COLO668 (cell line): ENCODE data around the gene NFIA.
A peak's percentile ranks its signal among the peaks of the same experiment; 100 is the strongest.
"Not testable (repeated sequence)": the region's sequence is repeated elsewhere in the genome, so short reads cannot be mapped to it uniquely, and the experiment has no call there.

ENCODE experiments used
- DNase-seq: peaks from one replicate; lab custom pipeline; 2025; ENCODE audit not compliant: unreplicated experiment; lab: John Stamatoyannopoulos, UW

Gene NFIA

GRCh38 chr1:61125263-61125662 lies 42.9 kb downstream of the NFIA start:
- no peak for DNase-seq

GRCh38 chr1:61125895-61126294 lies 43.5 kb downstream of the NFIA start:
- no peak for DNase-seq

GRCh38 chr1:61126843-61127242 lies 44.5 kb downstream of the NFIA start:
- DNase-seq, result not testable (repeated sequence)

GRCh38 chr1:61130338-61131000 lies 48.1 kb downstream of the NFIA start:
- no peak for DNase-seq

GRCh38 chr1:61131248-61131647 lies 48.9 kb downstream of the NFIA start:
- DNase-seq, result no peak

- DNase-seq, result no peak
Observed at GRCh38 chr1:61131716-61132115, 49.4 kb downstream of the NFIA start.

GRCh38 chr1:61132176-61132638 lies 49.8 kb downstream of the NFIA start:
- DNase-seq, result no peak

- DNase-seq, result no peak
Observed at GRCh38 chr1:61132645-61133334, 50.4 kb downstream of the NFIA start.

GRCh38 chr1:61133335-61134019 lies 51.1 kb downstream of the NFIA start:
- DNase-seq, result no peak

- no peak for DNase-seq
Observed at GRCh38 chr1:61135291-61135690, 52.9 kb downstream of the NFIA start.

- DNase-seq, result no peak
Observed at GRCh38 chr1:61138305-61138704, 55.9 kb downstream of the NFIA start.

GRCh38 chr1:61138921-61139774 lies 56.8 kb downstream of the NFIA start:
- DNase-seq, result no peak

GRCh38 chr1:61139775-61140549 lies 57.6 kb downstream of the NFIA start:
- DNase-seq, result no peak

- no peak for DNase-seq
Observed at GRCh38 chr1:61140778-61141177, 58.4 kb downstream of the NFIA start.

- peak; percentile 45 for DNase-seq
Observed at GRCh38 chr1:61141288-61142042, 59.1 kb downstream of the NFIA start.

GRCh38 chr1:61142043-61142440 lies 59.7 kb downstream of the NFIA start:
- no peak for DNase-seq

GRCh38 chr1:61142726-61143500 lies 60.6 kb downstream of the NFIA start:
- peak; percentile 67 for DNase-seq

- no peak for DNase-seq
Observed at GRCh38 chr1:61143821-61144424, 61.6 kb downstream of the NFIA start.
